ENCODE measurements around the gene FAM171A1.

FAM171A1 gene

GRCh38 chr10:15167411-15168290 lies 203.4 kb downstream of the FAM171A1 start:
- no peaks in the 10 kb centered on the region for H3K36me3 ChIP-seq (ENCODE audit: control insufficient read depth, insufficient read depth, low read length)
- H3K4me3 ChIP-seq (ENCODE audit: low read depth, low read length): peak overlapping the region; percentile 99
- H3K9me3 ChIP-seq (ENCODE audit: control insufficient read depth, insufficient read depth, low read depth, low read length): no peaks in the 10 kb centered on the region
- peak overlapping the region; percentile 81 for H3K9ac ChIP-seq (ENCODE audit: low read length)
- H3K27ac ChIP-seq (ENCODE audit: low read depth, low read length): no peak overlapping the region
- H3K27me3 ChIP-seq (ENCODE audit: control insufficient read depth, insufficient read depth, low read length): peaks cover 4% of the 10 kb centered on the region
- H3K4me1 ChIP-seq (ENCODE audit: control insufficient read depth, insufficient read depth, low read length): peaks cover 26% of the 10 kb centered on the region

- Histone ChIP-seq H3K4me3 (ENCODE audit: low read depth, low read length) (no peak overlapping the region), H3K27me3 (ENCODE audit: control insufficient read depth, insufficient read depth, low read length) (peaks cover 4% of the 10 kb centered on the region)
These were observed 204.8 kb downstream of the FAM171A1 start for GRCh38 chr10:15166325-15166724.

GRCh38 chr10:15163253-15163828 lies 207.7 kb downstream of the FAM171A1 start:
- H3K36me3 ChIP-seq (ENCODE audit: control insufficient read depth, insufficient read depth, low read length): no peaks in the 10 kb centered on the region
- no peaks in the 10 kb centered on the region for H3K27me3 ChIP-seq (ENCODE audit: control insufficient read depth, insufficient read depth, low read length)
- no peak overlapping the region for H3K9ac ChIP-seq (ENCODE audit: low read length)
- H3K4me1 ChIP-seq (ENCODE audit: control insufficient read depth, insufficient read depth, low read length): peaks cover 19% of the 10 kb centered on the region
- H3K4me3 ChIP-seq (ENCODE audit: low read depth, low read length): no peak overlapping the region
- no peak overlapping the region for H3K27ac ChIP-seq (ENCODE audit: low read depth, low read length)
- H3K9me3 ChIP-seq (ENCODE audit: control insufficient read depth, insufficient read depth, low read depth, low read length): no peaks in the 10 kb centered on the region

More at GRCh38 chr10:15166325-15166724, 204.8 kb downstream of the FAM171A1 start:
- Histone ChIP-seq H3K9ac (ENCODE audit: low read length) (no peak overlapping the region), H3K9me3 (ENCODE audit: control insufficient read depth, insufficient read depth, low read depth, low read length) (no peaks in the 10 kb centered on the region), H3K36me3 (ENCODE audit: control insufficient read depth, insufficient read depth, low read length) (no peaks in the 10 kb centered on the region), H3K4me1 (ENCODE audit: control insufficient read depth, insufficient read depth, low read length) (peaks cover 26% of the 10 kb centered on the region), H3K27ac (ENCODE audit: low read depth, low read length) (no peak overlapping the region)

Measured in HUES6 (cell line).